A549 (cell line): ENCODE measurements around the gene DYSF.

Experiments
- KDM1A ChIP-seq: fragments of 200-600 bp; sonication (generic); IDR thresholded peaks from 2 replicates; pipeline ENCODE4 v1.6.1; 2016; ENCODE audit warnings: low read depth, mild to moderate bottlenecking
- MYC ChIP-seq: IDR thresholded peaks from 2 replicates; pipeline ENCODE4 v1.6.1; 2012; ENCODE audit warnings: mild to moderate bottlenecking, inconsistent platforms, low read length, improper control_type of control experiment, borderline replicate concordance
- NFE2L2 ChIP-seq: fragments of 150-350 bp; conservative IDR thresholded peaks from 2 replicates; pipeline ENCODE4 v1.6.1; 2014; ENCODE audit warnings: low read length
- TF ChIP-seq, protein P1 (sequence below): fragments of 200-600 bp; sonication (generic); IDR thresholded peaks from 2 replicates; pipeline ENCODE4 v1.6.1; 2016; ENCODE audit warnings: antibody characterized with exemption, mild to moderate bottlenecking, moderate library complexity
- TF ChIP-seq, protein P2 (sequence below): IDR thresholded peaks from 2 replicates; pipeline ENCODE4 v1.6.1; 2012

DNA sequence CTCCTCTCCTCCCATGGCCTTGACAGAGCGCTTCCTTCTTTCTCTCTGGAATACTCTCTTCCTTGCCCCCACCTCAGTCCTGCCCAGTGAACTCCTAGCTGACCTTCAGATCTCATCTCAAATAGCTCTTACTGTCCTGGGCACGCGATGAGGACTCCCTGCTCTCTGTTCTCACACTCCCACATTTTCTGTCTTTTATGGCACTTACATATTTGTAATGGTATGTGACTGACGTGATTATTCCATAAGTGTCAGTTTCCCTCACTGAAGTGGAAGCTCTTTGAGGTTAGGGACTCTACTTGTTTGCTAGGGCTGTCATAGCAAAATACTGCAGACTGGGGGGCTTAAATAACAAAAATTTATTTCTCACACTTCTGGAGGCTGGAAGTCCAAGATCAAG is 1.7 kb upstream of the DYSF start:
- no peak for TF ChIP-seq MYC
- TF ChIP-seq KDM1A, result no peak
- no peak for TF ChIP-seq NFE2L2
- TF ChIP-seq, protein P1, sequence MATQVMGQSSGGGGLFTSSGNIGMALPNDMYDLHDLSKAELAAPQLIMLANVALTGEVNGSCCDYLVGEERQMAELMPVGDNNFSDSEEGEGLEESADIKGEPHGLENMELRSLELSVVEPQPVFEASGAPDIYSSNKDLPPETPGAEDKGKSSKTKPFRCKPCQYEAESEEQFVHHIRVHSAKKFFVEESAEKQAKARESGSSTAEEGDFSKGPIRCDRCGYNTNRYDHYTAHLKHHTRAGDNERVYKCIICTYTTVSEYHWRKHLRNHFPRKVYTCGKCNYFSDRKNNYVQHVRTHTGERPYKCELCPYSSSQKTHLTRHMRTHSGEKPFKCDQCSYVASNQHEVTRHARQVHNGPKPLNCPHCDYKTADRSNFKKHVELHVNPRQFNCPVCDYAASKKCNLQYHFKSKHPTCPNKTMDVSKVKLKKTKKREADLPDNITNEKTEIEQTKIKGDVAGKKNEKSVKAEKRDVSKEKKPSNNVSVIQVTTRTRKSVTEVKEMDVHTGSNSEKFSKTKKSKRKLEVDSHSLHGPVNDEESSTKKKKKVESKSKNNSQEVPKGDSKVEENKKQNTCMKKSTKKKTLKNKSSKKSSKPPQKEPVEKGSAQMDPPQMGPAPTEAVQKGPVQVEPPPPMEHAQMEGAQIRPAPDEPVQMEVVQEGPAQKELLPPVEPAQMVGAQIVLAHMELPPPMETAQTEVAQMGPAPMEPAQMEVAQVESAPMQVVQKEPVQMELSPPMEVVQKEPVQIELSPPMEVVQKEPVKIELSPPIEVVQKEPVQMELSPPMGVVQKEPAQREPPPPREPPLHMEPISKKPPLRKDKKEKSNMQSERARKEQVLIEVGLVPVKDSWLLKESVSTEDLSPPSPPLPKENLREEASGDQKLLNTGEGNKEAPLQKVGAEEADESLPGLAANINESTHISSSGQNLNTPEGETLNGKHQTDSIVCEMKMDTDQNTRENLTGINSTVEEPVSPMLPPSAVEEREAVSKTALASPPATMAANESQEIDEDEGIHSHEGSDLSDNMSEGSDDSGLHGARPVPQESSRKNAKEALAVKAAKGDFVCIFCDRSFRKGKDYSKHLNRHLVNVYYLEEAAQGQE, result no peak
- TF ChIP-seq, protein P2, sequence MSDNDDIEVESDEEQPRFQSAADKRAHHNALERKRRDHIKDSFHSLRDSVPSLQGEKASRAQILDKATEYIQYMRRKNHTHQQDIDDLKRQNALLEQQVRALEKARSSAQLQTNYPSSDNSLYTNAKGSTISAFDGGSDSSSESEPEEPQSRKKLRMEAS, result no peak
